Esophagus squamous epithelium (tissue), 5 donors: ENCODE data around the gene SIL1. TPM values are rescaled to one million over a fixed set of nuclear protein-coding genes. Genes with fewer than 3 reads are reported as not detected.

Experiments
- DNase-seq: peaks from one replicate; lab custom pipeline; 2025; lab: John Stamatoyannopoulos, UW
- H3K27ac ChIP-seq, 4 donors: fragments of 200-600 bp; sonication (generic); one replicate each; pipeline ENCODE4 v1.5.1; 2016 to 2019; ENCODE audit warnings: mild to moderate bottlenecking in 1 of 4
- H3K27me3 ChIP-seq, 4 donors: fragments of 200-600 bp; sonication (generic); 1 replicate in 3 of 4; 2 replicates in 1 of 4; pipeline versions ENCODE4 v1.5.1 to v1.6.0; 2017 to 2021; ENCODE audit warnings: antibody characterized with exemption in 1 of 4
- H3K36me3 ChIP-seq, 3 donors: fragments of 200-600 bp; sonication (generic); one replicate each; pipeline ENCODE4 v1.5.1; 2016 to 2019
- H3K4me1 ChIP-seq, 3 donors: fragments of 200-600 bp; sonication (generic); one replicate each; pipeline ENCODE4 v1.5.1; 2017 to 2019
- H3K4me3 ChIP-seq, 4 donors: fragments of 200-600 bp; sonication (generic); 1 replicate in 3 of 4; 2 replicates in 1 of 4; pipeline ENCODE4 v1.5.1; 2016 to 2019; ENCODE audit warnings: mild to moderate bottlenecking in 2 of 4, moderate library complexity in 1 of 4
- H3K9me3 ChIP-seq, 3 donors: fragments of 200-600 bp; sonication (generic); one replicate each; pipeline ENCODE4 v1.5.1; 2016 to 2019
- CTCF ChIP-seq, 6 experiments: fragments of 450-650 bp in 4 of 6; fragments of 200-600 bp in 2 of 6; sonication (generic) in 2 of 6; IDR thresholded peaks; one replicate each; pipeline ENCODE4 v1.5.1; 2016 to 2019; ENCODE audit warnings: antibody characterized with exemption in 6 of 6, mild to moderate bottlenecking in 4 of 6, moderate library complexity in 4 of 6
- POLR2A ChIP-seq, 4 donors: fragments of 450-650 bp; IDR thresholded peaks; one replicate each; pipeline ENCODE4 v1.6.1; 2017; ENCODE audit warnings: antibody characterized with exemption in 4 of 4, mild to moderate bottlenecking in 4 of 4, moderate library complexity in 3 of 4
- WGBS, 2 donors: methylation state at CpG; one replicate each; pipeline ENCODE4 v1.1.5; 2018; 5-methylcytosine and 5-hydroxymethylcytosine counted together
- intact Hi-C: fragments of 100-400 bp; cut with DNase I; formaldehyde crosslinking; loops from one replicate; pipeline ENCODE4 v1.15.0; 2022
- total RNA-seq, 4 donors: library from RNA; depleted of rRNA; stranded (reverse); fragments of >200 nt; gene quantifications; one replicate each; pipeline ENCODE4 v1.1.0, GENCODE V29; 2016
- donor health status: DM: yes; HTN: yes; CAD: no.

SIL1 gene
- total RNA-seq, 4 donors from 2014 or later = 18.0 to 34.6 (median 18.3) TPM

- TF ChIP-seq POLR2A (IDR thresholded peaks at IDR 0.05) (no peak), CTCF (IDR thresholded peaks at IDR 0.05) (no peak)
- no peak overlapping the region for H3K4me3 ChIP-seq
- 82 to 88% methylated on average over 3 to 4 of the region's 4 CpGs for WGBS, 2 donors
- no peak overlapping the region for H3K27ac ChIP-seq
- intact Hi-C loops = no loop called here
- no peaks in the 10 kb centered on the region for H3K27me3 ChIP-seq
- DNase-seq = no peak
- no peaks in the 10 kb centered on the region for H3K9me3 ChIP-seq
- no peaks in the 10 kb centered on the region for H3K36me3 ChIP-seq
- H3K4me1 ChIP-seq = no peaks in the 10 kb centered on the region
Measured at GRCh38 chr5:139241139-139241538, 43.0 kb upstream of the SIL1 start.

- WGBS, 2 donors = 88 to 92% methylated on average over 1 of the region's 1 CpG
- Histone ChIP-seq H3K9me3 (no peaks in the 10 kb centered on the region), H3K36me3 (no peaks in the 10 kb centered on the region), H3K4me1 (peaks cover 0 to 6% (median 0%) of the 10 kb centered on the region in 3 donors), H3K27ac (no peak overlapping the region), H3K27me3 (no peaks in the 10 kb centered on the region), H3K4me3 (no peak overlapping the region)
- intact Hi-C loops = no loop called here
- DNase-seq = no peak
- TF ChIP-seq POLR2A (IDR thresholded peaks at IDR 0.05) (no peak), CTCF (IDR thresholded peaks at IDR 0.05) (no peak)
Measured at GRCh38 chr5:139236479-139236878, 38.3 kb upstream of the SIL1 start.

GRCh38 chr5:139232147-139232724, 34.1 kb upstream of the SIL1 start:
- no peaks in the 10 kb centered on the region for H3K9me3 ChIP-seq
- DNase-seq = no peak
- H3K4me3 ChIP-seq = no peak overlapping the region
- intact Hi-C loops = no loop called here
- WGBS, 2 donors = 40 to 44% methylated on average over 4 of the region's 6 CpGs
- no peaks in the 10 kb centered on the region for H3K27me3 ChIP-seq
- no peak for TF ChIP-seq CTCF (IDR thresholded peaks at IDR 0.05)
- TF ChIP-seq POLR2A (IDR thresholded peaks at IDR 0.05) = no peak
- H3K27ac ChIP-seq = no peak overlapping the region
- H3K36me3 ChIP-seq = no peaks in the 10 kb centered on the region
- peaks cover 0 to 6% (median 0%) of the 10 kb centered on the region in 3 donors for H3K4me1 ChIP-seq

- no peak overlapping the region for H3K27ac ChIP-seq
- DNase-seq = no peak
- no peak for TF ChIP-seq CTCF (IDR thresholded peaks at IDR 0.05)
- TF ChIP-seq POLR2A (IDR thresholded peaks at IDR 0.05) = no peak
- H3K4me1 ChIP-seq = peaks cover 0 to 15% (median 0%) of the 10 kb centered on the region in 3 donors
- H3K27me3 ChIP-seq = no peaks in the 10 kb centered on the region
- intact Hi-C loops = no loop called here
- 82 to 87% methylated on average over 1 of the region's 1 CpG for WGBS, 2 donors
- H3K4me3 ChIP-seq = no peak overlapping the region
- H3K36me3 ChIP-seq = no peaks in the 10 kb centered on the region
- H3K9me3 ChIP-seq = no peaks in the 10 kb centered on the region
Measured at GRCh38 chr5:139228201-139228803, 30.1 kb upstream of the SIL1 start.

- Histone ChIP-seq H3K9me3 (no peaks in the 10 kb centered on the region), H3K27me3 (no peaks in the 10 kb centered on the region), H3K36me3 (no peaks in the 10 kb centered on the region), H3K4me3 (no peak overlapping the region), H3K27ac (no peak overlapping the region), H3K4me1 (peaks cover 0 to 9% (median 0%) of the 10 kb centered on the region in 3 donors)
- intact Hi-C loops = no loop called here
- DNase-seq = no peak
- TF ChIP-seq POLR2A (IDR thresholded peaks at IDR 0.05) = no peak
- no peak for TF ChIP-seq CTCF (IDR thresholded peaks at IDR 0.05)
- 88 to 95% methylated on average over 2 of the region's 2 CpGs for WGBS, 2 donors
Measured at GRCh38 chr5:139226131-139226530, 28.0 kb upstream of the SIL1 start.
